SU-DHL-6 (cell line): ENCODE results near the gene WDR62.

Experiments used
- H2AFZ ChIP-seq: fragments of 200-600 bp; sonication (generic); 2 replicates; pipeline ENCODE4 v1.6.1; 2014; ENCODE audit warnings: low read depth, mild to moderate bottlenecking, moderate library complexity, mixed read lengths, antibody characterized with exemption, low read length; ENCODE audit not compliant: severe bottlenecking
- H3F3A ChIP-seq: fragments of 200-600 bp; shearing (Covaris generic); 2 replicates; pipeline ENCODE4 v1.6.0; 2016; ENCODE audit warnings: antibody characterized with exemption, mild to moderate bottlenecking; ENCODE audit not compliant: insufficient read depth
- H3K27ac ChIP-seq: fragments of 200-600 bp; sonication (generic); 2 replicates; pipeline ENCODE4 v1.5.1; 2016; ENCODE audit warnings: low read depth, mild to moderate bottlenecking, low read length, moderate library complexity, mixed read lengths
- H3K27me3 ChIP-seq: fragments of 200-600 bp; sonication (generic), shearing (Covaris generic); 2 replicates; pipeline ENCODE4 v1.6.0; 2014; ENCODE audit warnings: mild to moderate bottlenecking, low read length
- H3K36me3 ChIP-seq: fragments of 200-600 bp; sonication (generic); 2 replicates; pipeline ENCODE4 v1.6.1; 2014; ENCODE audit warnings: mild to moderate bottlenecking, low read length, mixed read lengths
- H3K4me2 ChIP-seq: fragments of 300-600, 200-600 bp; shearing (Covaris generic), sonication (generic); 2 replicates; pipeline ENCODE4 v1.6.0; 2014; ENCODE audit warnings: low read length, low read depth, mild to moderate bottlenecking; ENCODE audit not compliant: poor library complexity, severe bottlenecking
- H3K4me3 ChIP-seq: fragments of 200-600 bp; sonication (generic); 2 replicates; pipeline ENCODE4 v1.5.1; 2014; ENCODE audit warnings: antibody characterized with exemption, low read length, mild to moderate bottlenecking, mixed read lengths; ENCODE audit not compliant: insufficient read depth, poor library complexity, severe bottlenecking
- H3K79me2 ChIP-seq: fragments of 200-600 bp; sonication (generic); 2 replicates; pipeline ENCODE4 v1.6.1; 2014; ENCODE audit warnings: mild to moderate bottlenecking, low read length, moderate library complexity; ENCODE audit not compliant: insufficient read depth
- H3K9ac ChIP-seq: fragments of 200-600 bp; sonication (generic); 2 replicates; pipeline ENCODE4 v1.7.0; 2014; ENCODE audit warnings: mild to moderate bottlenecking, low read length
- H3K9me2 ChIP-seq: fragments of 200-600 bp; sonication (generic); replicated peaks from 2 replicates; pipeline ENCODE4 v1.6.1; 2014; ENCODE audit warnings: low read length; ENCODE audit not compliant: insufficient read depth
- H3K9me3 ChIP-seq: fragments of 200-600 bp; sonication (generic); 2 replicates; pipeline ENCODE4 v1.6.1; 2014; ENCODE audit warnings: low read length, mixed read lengths; ENCODE audit not compliant: insufficient read depth
- H4K20me1 ChIP-seq: fragments of 200-600 bp; sonication (generic); 2 replicates; pipeline ENCODE4 v1.6.1; 2014; ENCODE audit warnings: low read depth, mild to moderate bottlenecking, antibody characterized with exemption, low read length, moderate library complexity, mixed read lengths
- CTCF ChIP-seq: fragments of 200-600 bp; sonication (generic); IDR thresholded peaks from one replicate; pipeline ENCODE4 v1.5.1; 2017; ENCODE audit warnings: antibody characterized with exemption, mild to moderate bottlenecking, low read length, moderate library complexity; ENCODE audit not compliant: insufficient read depth, poor library complexity, severe bottlenecking
- EZH2phosphoT487 ChIP-seq: fragments of 200-600 bp; sonication (generic), shearing (Covaris generic); conservative IDR thresholded peaks from 2 replicates; pipeline ENCODE4 v1.6.1; 2018; ENCODE audit warnings: mild to moderate bottlenecking, antibody characterized with exemption, low read length, moderate library complexity, mixed read lengths

Gene WDR62

GRCh38 chr19:36027696-36028095, 27.0 kb upstream of the WDR62 start:
- H2AFZ ChIP-seq: no peak overlapping the region
- no peaks in the 10 kb centered on the region for H3F3A ChIP-seq
- H3K4me3 ChIP-seq: no peak overlapping the region
- no peaks in the 10 kb centered on the region for H3K36me3 ChIP-seq
- H3K27ac ChIP-seq: no peak overlapping the region
- no peak overlapping the region for H3K9ac ChIP-seq
- no peak overlapping the region for H3K4me2 ChIP-seq
- no peaks in the 10 kb centered on the region for H3K79me2 ChIP-seq
- no peak for TF ChIP-seq CTCF
- no peak for TF ChIP-seq EZH2phosphoT487
- H4K20me1 ChIP-seq: no peaks in the 10 kb centered on the region
- no peaks in the 10 kb centered on the region for H3K9me2 ChIP-seq
- no peaks in the 10 kb centered on the region for H3K27me3 ChIP-seq
- no peaks in the 10 kb centered on the region for H3K9me3 ChIP-seq

GRCh38 chr19:36028313-36029041, 26.2 kb upstream of the WDR62 start:
- no peak overlapping the region for H3K4me3 ChIP-seq
- no peak overlapping the region for H2AFZ ChIP-seq
- H3K27me3 ChIP-seq: no peaks in the 10 kb centered on the region
- no peaks in the 10 kb centered on the region for H3K79me2 ChIP-seq
- H3K27ac ChIP-seq: no peak overlapping the region
- no peaks in the 10 kb centered on the region for H4K20me1 ChIP-seq
- no peaks in the 10 kb centered on the region for H3F3A ChIP-seq
- no peak overlapping the region for H3K4me2 ChIP-seq
- no peaks in the 10 kb centered on the region for H3K9me2 ChIP-seq
- no peak for TF ChIP-seq EZH2phosphoT487
- no peak for TF ChIP-seq CTCF
- H3K9ac ChIP-seq: no peak overlapping the region
- H3K9me3 ChIP-seq: no peaks in the 10 kb centered on the region
- no peaks in the 10 kb centered on the region for H3K36me3 ChIP-seq

- no peak overlapping the region for H3K9ac ChIP-seq
- H3K4me2 ChIP-seq: no peak overlapping the region
- H3F3A ChIP-seq: no peaks in the 10 kb centered on the region
- H3K27ac ChIP-seq: no peak overlapping the region
- no peak overlapping the region for H2AFZ ChIP-seq
- no peak overlapping the region for H3K4me3 ChIP-seq
- no peaks in the 10 kb centered on the region for H4K20me1 ChIP-seq
- no peaks in the 10 kb centered on the region for H3K9me3 ChIP-seq
- H3K27me3 ChIP-seq: no peaks in the 10 kb centered on the region
- TF ChIP-seq EZH2phosphoT487: no peak
- TF ChIP-seq CTCF: no peak
- no peaks in the 10 kb centered on the region for H3K79me2 ChIP-seq
- no peaks in the 10 kb centered on the region for H3K36me3 ChIP-seq
- no peaks in the 10 kb centered on the region for H3K9me2 ChIP-seq
Observed at GRCh38 chr19:36030264-36031148, 24.2 kb upstream of the WDR62 start.
